Adrenal gland (tissue), 12 donors: ENCODE measurements around the gene AWAT1. TPM values are rescaled to one million over a fixed set of nuclear protein-coding genes. Genes with fewer than 3 reads are reported as not detected.
"Not testable (repeated sequence)": the region's sequence is repeated elsewhere in the genome, so short reads cannot be mapped to it uniquely, and the experiment has no call there.

Experiments used
- DNase-seq, 7 donors: peaks; one replicate each; pipeline ENCODE4 v3.0.0-alpha.2; 2019 to 2020
- H3K27ac ChIP-seq, 5 donors: fragments of 200-600 bp; sonication (generic) in 4 of 5; 1 replicate in 3 of 5; 2 replicates in 2 of 5; pipeline versions ENCODE4 v1.5.1 to v1.8.0; 2016 to 2020; ENCODE audit warnings: mild to moderate bottlenecking in 1 of 5
- H3K27me3 ChIP-seq: fragments of 200-600 bp; 2 replicates; pipeline ENCODE4 v1.8.0; 2021
- H3K36me3 ChIP-seq, 2 donors: fragments of 200-600 bp; replicated peaks in 1 of 2; 1 replicate in 1 of 2; 2 replicates in 1 of 2; pipeline versions ENCODE4 v1.5.1 to v1.8.0; 2018 to 2022
- H3K4me1 ChIP-seq, 2 donors: fragments of 200-600 bp; replicated peaks in 1 of 2; 1 replicate in 1 of 2; 2 replicates in 1 of 2; pipeline versions ENCODE4 v1.5.1 to v1.8.0; 2018 to 2021
- H3K4me3 ChIP-seq, 4 donors: fragments of 200-600 bp; sonication (generic) in 3 of 4; one replicate each; pipeline ENCODE4 v1.5.1; 2016 to 2018
- H3K9me3 ChIP-seq, 3 donors: fragments of 200-600 bp; sonication (generic) in 1 of 3; replicated peaks in 1 of 3; 1 replicate in 2 of 3; 2 replicates in 1 of 3; pipeline versions ENCODE4 v1.5.1 to v1.8.0; 2016 to 2021
- CTCF ChIP-seq, 6 experiments: fragments of 450-650 bp in 4 of 6; fragments of 200-600 bp in 2 of 6; sonication (generic) in 1 of 6; IDR thresholded peaks; 1 replicate in 5 of 6; 2 replicates in 1 of 6; pipeline versions ENCODE4 v1.5.1 to v1.8.0; 2016 to 2021; ENCODE audit warnings: antibody characterized with exemption in 6 of 6, mild to moderate bottlenecking in 2 of 6, moderate library complexity in 1 of 6
- POLR2A ChIP-seq, 2 donors: fragments of 450-650 bp; IDR thresholded peaks; one replicate each; pipeline ENCODE4 v1.6.1; 2017; ENCODE audit warnings: antibody characterized with exemption in 2 of 2, mild to moderate bottlenecking in 2 of 2, moderate library complexity in 1 of 2
- WGBS, 4 donors: extraction: QIAGEN DNeasy Blood & Tissue Kit in 2 of 4; methylation state at CpG; one replicate each; pipeline versions ENCODE4 v1.1.5 to v1.1.7; 2013 to 2017; 5-methylcytosine and 5-hydroxymethylcytosine counted together
- intact Hi-C, 2 donors: fragments of 100-400 bp; cut with DNase I; formaldehyde crosslinking; loops; one replicate each; pipeline versions ENCODE4 v1.14.1 to v1.15.0; 2022 to 2023
- polyA plus RNA-seq, 3 donors: library from polyadenylated mRNA; stranded (reverse); fragments of 200-250 nt in 2 of 3; fragments of 350-450 nt in 1 of 3; fragmentation: Illumina TruSeq in 1 of 3; extraction: RNeasy Lipid Tissue Mini Kit (QIAGEN cat#74804) in 1 of 3; gene quantifications; one replicate each; pipeline ENCODE4 v1.2.3, GENCODE V29; 2013 to 2014
- total RNA-seq, 9 donors: library from RNA; depleted of rRNA in 4 of 9; stranded (reverse); fragments of >200 nt in 4 of 9; fragments of 120-200 nt in 1 of 9; fragmentation: NEBNext Ultra II Directional in 1 of 9; extraction: Animal tissue kit (Norgen Biotek cat#: 25700) in 1 of 9; gene quantifications; one replicate each; pipeline versions ENCODE4 v1.1.0 to v1.2.4, GENCODE V29; 2013 to 2023
- donor health status: healthy with polysubstance abuse.
- donor health status: Bipolar disorder and iron deficiency.
- donor health status: DM: yes; HTN: yes; CAD: no.
- donor health status: DM: no; HTN: no; CAD: no.
- donor health status: DM: no; HTN: no; CAD: no.
- donor health status: DM: yes; HTN: yes; CAD: no.

AWAT1 gene
- total and polyA plus RNA-seq, 12 donors, result not detected

DNA sequence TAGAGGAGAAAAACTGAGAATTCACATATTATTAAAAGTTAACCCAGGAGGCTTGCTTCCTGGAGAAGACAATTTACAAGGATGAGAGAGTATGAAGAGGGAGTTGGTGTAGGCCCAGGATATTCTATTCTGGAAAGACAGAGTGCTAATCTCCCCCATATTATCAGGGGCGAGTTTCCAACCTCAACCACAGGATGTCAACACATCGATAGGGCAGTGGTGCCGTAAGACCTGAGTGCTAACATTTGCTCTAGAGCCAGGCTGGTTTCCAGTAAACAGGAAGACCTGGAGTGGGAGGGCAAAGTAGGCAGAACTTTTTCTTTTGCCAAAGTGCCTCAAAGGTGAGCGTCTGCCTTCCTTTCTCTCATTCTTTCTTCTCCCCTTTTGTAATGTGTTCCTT is 2.8 kb upstream of the AWAT1 start:
- Histone ChIP-seq H3K27ac (no peak overlapping the region), H3K27me3 (no peaks in the 10 kb centered on the region), H3K4me1 (no peaks in the 10 kb centered on the region), H3K36me3 (no peaks in the 10 kb centered on the region), H3K4me3 (no peak overlapping the region), H3K9me3 (no peaks in the 10 kb centered on the region)
- no peak for DNase-seq
- 72 to 81% (median 74%) methylated on average over 4 of the region's 4 CpGs; no CpG with 5 or more reads in 1 of the 4 donors for WGBS, 4 donors
- intact Hi-C loops, result no loop called here
- no peak for TF ChIP-seq CTCF (IDR thresholded peaks at IDR 0.05)
- no peak for TF ChIP-seq POLR2A (IDR thresholded peaks at IDR 0.05)

- Histone ChIP-seq H3K36me3 (no peaks in the 10 kb centered on the region), H3K27me3 (no peaks in the 10 kb centered on the region), H3K27ac (no peak overlapping the region), H3K4me1 (no peaks in the 10 kb centered on the region), H3K4me3 (no peak overlapping the region), H3K9me3 (no peaks in the 10 kb centered on the region)
- intact Hi-C loops, result no loop called here
- TF ChIP-seq POLR2A (IDR thresholded peaks at IDR 0.05), result no peak
- TF ChIP-seq CTCF (IDR thresholded peaks at IDR 0.05), result no peak
- no peak for DNase-seq
- 80 to 100% (median 89%) methylated on average over 1 of the region's 1 CpG for WGBS, 4 donors
Observed at GRCh38 chrX:70240751-70241150, 6.3 kb downstream of the AWAT1 start.

GRCh38 chrX:70241501-70241900 is 7.0 kb downstream of the AWAT1 start:
- H3K27me3 ChIP-seq, result no peaks in the 10 kb centered on the region
- DNase-seq, result no peak
- H3K4me1 ChIP-seq, result no peaks in the 10 kb centered on the region
- no peaks in the 10 kb centered on the region for H3K9me3 ChIP-seq
- TF ChIP-seq CTCF (IDR thresholded peaks at IDR 0.05) (no peak), POLR2A (IDR thresholded peaks at IDR 0.05) (no peak)
- 63 to 87% (median 80%) methylated on average over 2 of the region's 2 CpGs for WGBS, 4 donors
- no peaks in the 10 kb centered on the region for H3K36me3 ChIP-seq
- intact Hi-C loops, result no loop called here
- H3K27ac ChIP-seq, result no peak overlapping the region
- no peak overlapping the region for H3K4me3 ChIP-seq

GRCh38 chrX:70243601-70244000 is 9.1 kb downstream of the AWAT1 start:
- H3K27me3 ChIP-seq, intact Hi-C loops, H3K4me1 ChIP-seq, H3K27ac ChIP-seq, H3K9me3 ChIP-seq, H3K36me3 ChIP-seq, H3K4me3 ChIP-seq, DNase-seq: not testable (repeated sequence)
- WGBS, 4 donors, result 77 to 79% (median 79%) methylated on average over 4 to 5 of the region's 5 CpGs

DNA sequence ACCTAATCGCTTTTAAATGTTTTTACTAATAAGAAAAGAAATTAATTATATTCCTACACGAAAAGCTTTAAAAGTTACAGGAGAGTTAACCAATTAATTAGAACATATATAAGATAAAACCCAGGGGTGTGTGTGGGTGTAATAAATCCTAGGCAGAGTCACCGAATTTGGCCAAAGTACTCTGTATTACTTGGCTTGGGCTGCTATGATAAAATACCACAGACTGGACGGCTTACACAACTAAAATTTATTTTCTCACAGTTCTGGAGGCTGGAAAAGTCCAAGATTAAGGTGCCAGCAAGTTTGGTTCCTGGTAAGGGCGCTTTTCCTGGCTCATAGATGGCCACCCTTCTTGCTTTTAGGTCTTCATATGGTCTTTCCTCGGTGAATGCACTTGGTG is 10.4 kb downstream of the AWAT1 start:
- Histone ChIP-seq H3K4me1 (no peaks in the 10 kb centered on the region), H3K27me3 (peaks cover 8% of the 10 kb centered on the region), H3K9me3 (no peaks in the 10 kb centered on the region), H3K27ac (no peak overlapping the region), H3K4me3 (no peak overlapping the region), H3K36me3 (no peaks in the 10 kb centered on the region)
- TF ChIP-seq POLR2A (IDR thresholded peaks at IDR 0.05) (no peak), CTCF (IDR thresholded peaks at IDR 0.05) (no peak)
- 64 to 77% (median 66%) methylated on average over 6 of the region's 6 CpGs for WGBS, 4 donors
- intact Hi-C loops, result no loop called here
- DNase-seq, result no peak
